Loucy (cell line): ENCODE results near the gene APCS.

Experiments used
- H2AFZ ChIP-seq: fragments of 200-600 bp; sonication (generic); 2 replicates; pipeline ENCODE4 v1.6.0; 2016; ENCODE audit warnings: antibody characterized with exemption, mild to moderate bottlenecking, low read length, moderate library complexity
- H3F3A ChIP-seq: fragments of 200-600 bp; 2 replicates; pipeline ENCODE4 v1.6.0; 2016; ENCODE audit warnings: antibody characterized with exemption, low read depth, mild to moderate bottlenecking
- H3K27me3 ChIP-seq: fragments of 200-600 bp; sonication (generic); 2 replicates; pipeline ENCODE4 v1.6.1; 2014; ENCODE audit warnings: low read length, mild to moderate bottlenecking; ENCODE audit not compliant: insufficient read depth, poor library complexity, severe bottlenecking
- H3K36me3 ChIP-seq: fragments of 200-600 bp; sonication (generic); 2 replicates; pipeline ENCODE4 v1.6.1; 2016; ENCODE audit warnings: low read length; ENCODE audit not compliant: insufficient read depth
- H3K4me1 ChIP-seq: fragments of 200-600 bp; sonication (generic); 2 replicates; pipeline ENCODE4 v1.5.1; 2014; ENCODE audit warnings: low read length, mild to moderate bottlenecking; ENCODE audit not compliant: insufficient read depth, poor library complexity, severe bottlenecking
- H3K4me2 ChIP-seq: fragments of 200-600 bp; sonication (generic); 2 replicates; pipeline ENCODE4 v1.6.0; 2014; ENCODE audit warnings: antibody characterized with exemption, low read length, low read depth, mild to moderate bottlenecking; ENCODE audit not compliant: poor library complexity, severe bottlenecking
- H3K4me3 ChIP-seq: fragments of 200-600 bp; sonication (generic); 2 replicates; pipeline ENCODE4 v1.5.1; 2014; ENCODE audit warnings: low read length, mild to moderate bottlenecking, mixed read lengths; ENCODE audit not compliant: poor library complexity, severe bottlenecking
- H3K79me2 ChIP-seq: fragments of 200-600 bp; sonication (generic); 2 replicates; pipeline ENCODE4 v1.6.1; 2014; ENCODE audit warnings: low read length; ENCODE audit not compliant: insufficient read depth
- H3K9ac ChIP-seq: fragments of 200-600 bp; sonication (generic); 2 replicates; pipeline ENCODE4 v1.6.0; 2014; ENCODE audit warnings: mild to moderate bottlenecking, low read depth, low read length, moderate library complexity; ENCODE audit not compliant: poor library complexity, severe bottlenecking
- H3K9me2 ChIP-seq: fragments of 200-600 bp; sonication (generic); replicated peaks from 2 replicates; pipeline ENCODE4 v1.6.1; 2016; ENCODE audit warnings: low read depth, low read length, mixed read lengths
- H3K9me3 ChIP-seq: fragments of 200-600 bp; sonication (generic); 2 replicates; pipeline ENCODE4 v1.6.1; 2014; ENCODE audit warnings: mild to moderate bottlenecking, antibody characterized with exemption, low read length, low read depth; ENCODE audit not compliant: insufficient read depth
- H4K20me1 ChIP-seq: fragments of 200-600 bp; sonication (generic); 2 replicates; pipeline ENCODE4 v1.6.0; 2014; ENCODE audit warnings: antibody characterized with exemption, low read length, mild to moderate bottlenecking; ENCODE audit not compliant: insufficient read depth, poor library complexity, severe bottlenecking
- EZH2phosphoT487 ChIP-seq: fragments of 200-600 bp; IDR thresholded peaks from 2 replicates; pipeline ENCODE4 v1.6.1; 2018; ENCODE audit warnings: antibody characterized with exemption, mild to moderate bottlenecking, moderate library complexity, borderline replicate concordance
- TF ChIP-seq, protein P1 (sequence below): fragments of 200-600 bp; sonication (generic); conservative IDR thresholded peaks from 2 replicates; pipeline ENCODE4 v1.5.1; 2014; ENCODE audit warnings: mild to moderate bottlenecking, antibody characterized with exemption, low read length

The APCS gene

DNA sequence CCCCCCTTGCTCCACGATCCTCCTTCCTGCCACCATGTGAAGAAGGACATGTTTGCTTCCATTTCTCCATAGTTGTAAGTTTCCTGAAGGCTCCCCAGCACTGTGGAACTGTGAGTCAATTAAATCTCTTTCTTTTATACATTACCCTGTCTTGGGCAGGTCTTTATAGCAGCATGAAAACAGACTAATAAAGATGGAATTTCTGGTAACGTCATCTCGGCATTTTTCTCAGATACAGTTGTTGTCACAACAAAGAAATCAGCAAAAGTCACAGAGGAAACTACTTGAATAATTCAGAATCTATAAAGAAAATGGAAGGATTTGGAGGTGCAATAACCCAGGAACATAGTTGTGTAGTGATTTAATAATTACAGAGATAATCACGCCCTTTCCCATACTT is 4.4 kb downstream of the APCS start:
- H3F3A ChIP-seq, result no peaks in the 10 kb centered on the region
- H4K20me1 ChIP-seq, result no peaks in the 10 kb centered on the region
- no peaks in the 10 kb centered on the region for H3K4me1 ChIP-seq
- no peak overlapping the region for H2AFZ ChIP-seq
- TF ChIP-seq EZH2phosphoT487, result no peak
- TF ChIP-seq, protein P1, sequence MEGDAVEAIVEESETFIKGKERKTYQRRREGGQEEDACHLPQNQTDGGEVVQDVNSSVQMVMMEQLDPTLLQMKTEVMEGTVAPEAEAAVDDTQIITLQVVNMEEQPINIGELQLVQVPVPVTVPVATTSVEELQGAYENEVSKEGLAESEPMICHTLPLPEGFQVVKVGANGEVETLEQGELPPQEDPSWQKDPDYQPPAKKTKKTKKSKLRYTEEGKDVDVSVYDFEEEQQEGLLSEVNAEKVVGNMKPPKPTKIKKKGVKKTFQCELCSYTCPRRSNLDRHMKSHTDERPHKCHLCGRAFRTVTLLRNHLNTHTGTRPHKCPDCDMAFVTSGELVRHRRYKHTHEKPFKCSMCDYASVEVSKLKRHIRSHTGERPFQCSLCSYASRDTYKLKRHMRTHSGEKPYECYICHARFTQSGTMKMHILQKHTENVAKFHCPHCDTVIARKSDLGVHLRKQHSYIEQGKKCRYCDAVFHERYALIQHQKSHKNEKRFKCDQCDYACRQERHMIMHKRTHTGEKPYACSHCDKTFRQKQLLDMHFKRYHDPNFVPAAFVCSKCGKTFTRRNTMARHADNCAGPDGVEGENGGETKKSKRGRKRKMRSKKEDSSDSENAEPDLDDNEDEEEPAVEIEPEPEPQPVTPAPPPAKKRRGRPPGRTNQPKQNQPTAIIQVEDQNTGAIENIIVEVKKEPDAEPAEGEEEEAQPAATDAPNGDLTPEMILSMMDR, result no peak
- no peaks in the 10 kb centered on the region for H3K36me3 ChIP-seq
- H3K9ac ChIP-seq, result no peak overlapping the region
- no peaks in the 10 kb centered on the region for H3K27me3 ChIP-seq
- H3K9me2 ChIP-seq, result no peaks in the 10 kb centered on the region
- no peaks in the 10 kb centered on the region for H3K79me2 ChIP-seq
- no peaks in the 10 kb centered on the region for H3K9me3 ChIP-seq
- H3K4me2 ChIP-seq, result no peak overlapping the region
- H3K4me3 ChIP-seq, result no peak overlapping the region

DNA sequence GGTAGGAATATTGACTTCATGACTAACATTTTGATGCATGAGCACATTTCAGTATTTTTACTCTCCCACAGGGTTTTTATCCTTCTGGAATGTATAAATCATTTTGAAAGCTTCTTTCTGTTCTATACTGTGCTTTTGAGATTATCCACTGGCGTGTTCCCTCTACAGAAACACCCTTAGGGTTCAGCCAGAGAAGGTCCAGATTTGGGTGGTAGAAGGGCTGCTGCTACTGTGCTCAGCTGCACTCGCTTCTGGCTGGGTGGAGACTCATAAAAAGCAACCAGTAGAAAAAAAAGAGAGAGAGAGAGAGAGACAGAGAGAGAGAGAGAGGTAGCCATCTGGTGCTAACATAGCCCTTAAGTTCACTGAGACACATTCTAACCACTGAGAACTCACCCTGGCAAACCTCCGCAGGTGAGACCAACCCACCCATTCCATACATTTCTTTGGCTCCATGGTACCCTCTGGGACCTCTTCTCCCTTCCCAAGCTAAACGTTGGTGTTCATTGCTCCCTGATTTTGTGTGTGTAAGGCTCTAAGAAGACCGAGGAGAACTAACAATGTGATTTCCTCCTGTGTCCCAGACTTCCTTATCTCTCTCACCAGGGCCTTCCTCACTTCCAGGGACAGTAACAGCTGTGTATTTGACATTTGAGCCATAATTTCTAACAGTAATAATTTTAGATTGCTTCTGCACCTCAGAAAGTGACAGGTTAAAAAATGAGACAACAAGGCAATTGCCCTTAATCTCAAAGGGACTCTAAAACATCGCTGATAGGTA is 7.2 kb downstream of the APCS start:
- Histone ChIP-seq H2AFZ (no peak overlapping the region), H3K4me3 (no peak overlapping the region), H3F3A (no peaks in the 10 kb centered on the region), H3K79me2 (no peaks in the 10 kb centered on the region), H3K9ac (no peak overlapping the region), H3K9me2 (no peaks in the 10 kb centered on the region), H3K36me3 (no peaks in the 10 kb centered on the region), H3K27me3 (no peaks in the 10 kb centered on the region), H3K4me1 (no peaks in the 10 kb centered on the region), H3K4me2 (no peak overlapping the region), H4K20me1 (no peaks in the 10 kb centered on the region), H3K9me3 (no peaks in the 10 kb centered on the region)
- TF ChIP-seq, protein P1, result no peak
- TF ChIP-seq EZH2phosphoT487, result no peak

DNA sequence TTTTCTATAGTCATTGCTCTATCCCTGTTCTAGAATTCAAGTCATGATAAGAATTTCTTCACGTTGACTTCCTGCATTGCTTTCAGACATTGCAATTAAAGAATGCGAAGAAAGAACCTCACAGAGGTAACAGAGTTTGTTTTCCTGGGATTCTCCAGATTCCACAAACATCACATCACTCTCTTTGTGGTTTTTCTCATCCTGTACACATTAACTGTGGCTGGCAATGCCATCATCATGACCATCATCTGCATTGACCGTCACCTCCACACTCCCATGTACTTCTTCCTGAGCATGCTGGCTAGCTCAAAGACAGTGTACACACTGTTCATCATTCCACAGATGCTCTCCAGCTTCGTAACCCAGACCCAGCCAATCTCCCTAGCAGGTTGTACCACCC is 10.6 kb downstream of the APCS start:
- H3K9ac ChIP-seq, result no peak overlapping the region
- H3K79me2 ChIP-seq, result no peaks in the 10 kb centered on the region
- H4K20me1 ChIP-seq, result no peaks in the 10 kb centered on the region
- no peaks in the 10 kb centered on the region for H3K9me3 ChIP-seq
- no peak overlapping the region for H3K4me2 ChIP-seq
- no peak overlapping the region for H2AFZ ChIP-seq
- H3K4me1 ChIP-seq, result no peaks in the 10 kb centered on the region
- no peaks in the 10 kb centered on the region for H3K36me3 ChIP-seq
- H3K27me3 ChIP-seq, result no peaks in the 10 kb centered on the region
- H3F3A ChIP-seq, result no peaks in the 10 kb centered on the region
- TF ChIP-seq EZH2phosphoT487, result no peak
- TF ChIP-seq, protein P1, result no peak
- H3K4me3 ChIP-seq, result no peak overlapping the region
- H3K9me2 ChIP-seq, result no peaks in the 10 kb centered on the region
